GM18498 (cell line): Measurements from ENCODE around the gene PHKG1.
"Not testable (repeated sequence)": the region's sequence is repeated elsewhere in the genome, so short reads cannot be mapped to it uniquely, and the experiment has no call there.

Experiments used
- ATAC-seq: cut with Tn5 transposase; IDR thresholded peaks from one replicate; pipeline ENCODE4 v1.9.1; 2021; ENCODE audit warnings: mild to moderate bottlenecking, moderate library complexity; ENCODE audit not compliant: unreplicated experiment

Gene PHKG1

GRCh38 chr7:56083150-56083785 is 9.5 kb downstream of the PHKG1 start:
- ATAC-seq: no peak

- no peak for ATAC-seq
These were observed 11.0 kb downstream of the PHKG1 start for GRCh38 chr7:56081626-56082340.

GRCh38 chr7:56080726-56081435 is 11.9 kb downstream of the PHKG1 start:
- ATAC-seq: not testable (repeated sequence)

GRCh38 chr7:56079450-56080185 is 13.1 kb downstream of the PHKG1 start:
- no peak for ATAC-seq

GRCh38 chr7:56078196-56078595 is 14.6 kb downstream of the PHKG1 start:
- ATAC-seq: no peak

GRCh38 chr7:56077681-56078080 is 15.1 kb downstream of the PHKG1 start:
- ATAC-seq: no peak

GRCh38 chr7:56074371-56074791 is 18.4 kb downstream of the PHKG1 start:
- peak; percentile 92 for ATAC-seq

- ATAC-seq: not testable (repeated sequence)
These were observed 26.4 kb downstream of the PHKG1 start for GRCh38 chr7:56066376-56066775.

GRCh38 chr7:56063882-56064625 is 28.7 kb downstream of the PHKG1 start, which contains the start of gene SUMF2:
SUMF2 (plus strand) TSS chr7:56064286; CDS start chr7:56064312, 26 bp downstream.
- peak; percentile 88 for ATAC-seq

GRCh38 chr7:56063500-56063881 is 29.3 kb downstream of the PHKG1 start:
- no peak for ATAC-seq

- ATAC-seq: no peak
These were observed 30.4 kb downstream of the PHKG1 start for GRCh38 chr7:56062382-56062781.

GRCh38 chr7:56053993-56054392 is 38.8 kb downstream of the PHKG1 start:
- no peak for ATAC-seq

- ATAC-seq: no peak
These were observed 39.4 kb downstream of the PHKG1 start for GRCh38 chr7:56053379-56053778.

GRCh38 chr7:56051339-56052191 is 41.2 kb downstream of the PHKG1 start, which contains the start of the genes CCT6A and PSPH:
CCT6A (plus strand) TSS chr7:56051765; CDS start chr7:56051849, 84 bp downstream.
PSPH (minus strand) TSS chr7:56051444; CDS start chr7:56021212, 30,232 bp downstream.
- ATAC-seq: peak; percentile 97

GRCh38 chr7:56051053-56051338 is 41.8 kb downstream of the PHKG1 start:
- no peak for ATAC-seq

GRCh38 chr7:56048763-56049162 is 44.0 kb downstream of the PHKG1 start:
- ATAC-seq: not testable (repeated sequence)

- no peak for ATAC-seq
These were observed 44.5 kb downstream of the PHKG1 start for GRCh38 chr7:56048245-56048644.

GRCh38 chr7:56047446-56048116 is 45.2 kb downstream of the PHKG1 start:
- ATAC-seq: not testable (repeated sequence)
